Mesendoderm (in vitro differentiated cells): ENCODE results near the gene CHAC2.
A peak's percentile ranks its signal among the peaks of the same experiment; 100 is the strongest.

Source experiments
- DNase-seq: peaks from one replicate; pipeline ENCODE4 v3.0.0; 2013
- H2AK5ac ChIP-seq: 2 replicates; pipeline ENCODE4 v1.6.1; 2013; ENCODE audit warnings: low read length, inconsistent platforms
- H2BK120ac ChIP-seq: 2 replicates; pipeline ENCODE4 v1.6.1; 2013; ENCODE audit warnings: low read depth, mild to moderate bottlenecking, low read length, moderate library complexity, mixed read lengths
- H2BK15ac ChIP-seq: replicated peaks from 2 replicates; pipeline ENCODE4 v1.6.1; 2013; ENCODE audit warnings: low read depth, mild to moderate bottlenecking, moderate library complexity
- H2BK5ac ChIP-seq: 2 replicates; pipeline ENCODE4 v1.6.1; 2013; ENCODE audit warnings: low read length, inconsistent platforms
- H3K18ac ChIP-seq: 2 replicates; pipeline ENCODE4 v1.6.1; 2013; ENCODE audit warnings: mild to moderate bottlenecking, low read length, mixed read lengths
- H3K23ac ChIP-seq: one replicate; pipeline ENCODE4 v1.6.1; 2013; ENCODE audit warnings: low read length
- H3K27ac ChIP-seq: 2 replicates; pipeline ENCODE4 v1.5.1; 2013; ENCODE audit warnings: low read depth, mild to moderate bottlenecking, inconsistent platforms, low read length, moderate library complexity
- H3K27me3 ChIP-seq: 2 replicates; pipeline ENCODE4 v1.6.1; 2013; ENCODE audit warnings: low read length, control low read depth, mild to moderate bottlenecking, inconsistent platforms; ENCODE audit not compliant: insufficient read depth, poor library complexity
- H3K36me3 ChIP-seq: 2 replicates; pipeline ENCODE4 v1.6.1; 2013; ENCODE audit warnings: low read length, inconsistent platforms; ENCODE audit not compliant: control insufficient read depth, insufficient read depth
- H3K4ac ChIP-seq: one replicate; pipeline ENCODE4 v1.6.1; 2013; ENCODE audit warnings: low read depth, mild to moderate bottlenecking, low read length, moderate library complexity
- H3K4me1 ChIP-seq: 2 replicates; pipeline ENCODE4 v1.6.1; 2013; ENCODE audit warnings: low read depth, low read length, inconsistent platforms; ENCODE audit not compliant: control insufficient read depth
- H3K4me2 ChIP-seq: 2 replicates; pipeline ENCODE4 v1.6.1; 2013; ENCODE audit warnings: low read length
- H3K4me3 ChIP-seq: 2 replicates; pipeline ENCODE4 v1.5.1; 2013; ENCODE audit warnings: mild to moderate bottlenecking, low read length
- H3K56ac ChIP-seq: one replicate; pipeline ENCODE4 v1.6.1; 2013; ENCODE audit warnings: low read length
- H3K79me1 ChIP-seq: 2 replicates; pipeline ENCODE4 v1.6.1; 2013; ENCODE audit warnings: low read length, inconsistent platforms
- H3K79me2 ChIP-seq: 2 replicates; pipeline ENCODE4 v1.6.1; 2013; ENCODE audit warnings: mild to moderate bottlenecking, low read length; ENCODE audit not compliant: control insufficient read depth, insufficient read depth
- H3K9ac ChIP-seq: 2 replicates; pipeline ENCODE4 v1.6.1; 2013; ENCODE audit warnings: low read length, inconsistent platforms
- H4K5ac ChIP-seq: one replicate; pipeline ENCODE4 v1.6.1; 2013; ENCODE audit warnings: low read length
- H4K8ac ChIP-seq: one replicate; pipeline ENCODE4 v1.6.1; 2013; ENCODE audit warnings: low read depth, mild to moderate bottlenecking, control low read depth, low read length, moderate library complexity
- WGBS: extraction: QIAGEN DNeasy Blood & Tissue Kit; methylation state at CpG from one replicate; pipeline ENCODE4 v1.1.7; 2013; ENCODE audit warnings: low lambda C conversion rate, missing lambda C conversion rate; ENCODE audit not compliant: insufficient coverage; ENCODE audit errors: extremely low coverage; 5-methylcytosine and 5-hydroxymethylcytosine counted together

CHAC2 gene

GRCh38 chr2:53778536-53779162, 11.0 kb downstream of the CHAC2 start:
- no peak overlapping the region for H4K5ac ChIP-seq
- peaks cover 25% of the 10 kb centered on the region for H3K79me2 ChIP-seq
- H3K27ac ChIP-seq = no peak overlapping the region
- no peaks in the 10 kb centered on the region for H3K4me1 ChIP-seq
- no peaks in the 10 kb centered on the region for H3K36me3 ChIP-seq
- H3K4me3 ChIP-seq = no peak overlapping the region
- H4K8ac ChIP-seq = no peak overlapping the region
- H3K56ac ChIP-seq = no peak overlapping the region
- no CpG with 5 or more reads among the region's 5 CpGs for WGBS
- no peak overlapping the region for H2BK5ac ChIP-seq
- no peak overlapping the region for H2BK120ac ChIP-seq
- H3K4ac ChIP-seq = no peak overlapping the region
- DNase-seq = no peak
- no peak overlapping the region for H3K23ac ChIP-seq
- H3K18ac ChIP-seq = no peak overlapping the region
- H3K27me3 ChIP-seq = no peaks in the 10 kb centered on the region
- no peak overlapping the region for H3K4me2 ChIP-seq
- no peak overlapping the region for H2AK5ac ChIP-seq
- peaks cover 4% of the 10 kb centered on the region for H3K79me1 ChIP-seq
- no peak overlapping the region for H2BK15ac ChIP-seq
- H3K9ac ChIP-seq = no peak overlapping the region

- no peak overlapping the region for H3K27ac ChIP-seq
- H4K5ac ChIP-seq = no peak overlapping the region
- H4K8ac ChIP-seq = no peak overlapping the region
- H3K4me3 ChIP-seq = no peak overlapping the region
- H3K4me1 ChIP-seq = no peaks in the 10 kb centered on the region
- H2AK5ac ChIP-seq = no peak overlapping the region
- no peak overlapping the region for H3K18ac ChIP-seq
- H2BK120ac ChIP-seq = no peak overlapping the region
- peaks cover 8% of the 10 kb centered on the region for H3K79me1 ChIP-seq
- H2BK15ac ChIP-seq = no peak overlapping the region
- no peak overlapping the region for H3K9ac ChIP-seq
- H3K56ac ChIP-seq = no peak overlapping the region
- no peaks in the 10 kb centered on the region for H3K27me3 ChIP-seq
- H3K23ac ChIP-seq = no peak overlapping the region
- no CpG with 5 or more reads among the region's 4 CpGs for WGBS
- H3K36me3 ChIP-seq = no peaks in the 10 kb centered on the region
- no peak overlapping the region for H3K4me2 ChIP-seq
- DNase-seq = no peak
- no peak overlapping the region for H2BK5ac ChIP-seq
- no peak overlapping the region for H3K4ac ChIP-seq
- H3K79me2 ChIP-seq = peaks cover 37% of the 10 kb centered on the region
Observed at GRCh38 chr2:53780056-53780455, 12.5 kb downstream of the CHAC2 start.

DNA sequence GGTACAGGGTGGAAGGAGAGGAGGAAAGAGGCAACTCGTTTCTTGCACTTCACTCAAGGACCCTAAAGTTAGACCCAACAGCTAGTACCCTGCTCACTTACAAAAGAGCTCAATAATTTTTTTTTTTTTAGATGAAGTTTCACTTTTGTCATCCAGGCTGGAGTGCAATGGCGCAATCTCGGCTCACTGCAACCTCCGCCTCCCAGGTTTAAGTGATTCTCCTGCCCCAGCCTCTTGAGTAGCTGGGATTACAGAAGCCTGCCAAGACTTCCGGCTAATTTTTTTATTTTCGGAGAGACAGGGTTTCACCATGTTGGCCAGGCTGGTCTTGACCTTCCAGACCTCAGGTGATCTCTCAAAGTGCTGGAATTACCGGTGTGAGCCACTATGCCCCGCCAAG, 15.1 kb downstream of the CHAC2 start:
- H3K9ac ChIP-seq = no peak overlapping the region
- no peak overlapping the region for H3K27ac ChIP-seq
- no peak overlapping the region for H3K18ac ChIP-seq
- WGBS = no CpG with 5 or more reads among the region's 8 CpGs
- H3K4me3 ChIP-seq = no peak overlapping the region
- no peak overlapping the region for H3K23ac ChIP-seq
- H2BK15ac ChIP-seq = no peak overlapping the region
- H4K8ac ChIP-seq = no peak overlapping the region
- no peak overlapping the region for H3K56ac ChIP-seq
- H3K27me3 ChIP-seq = no peaks in the 10 kb centered on the region
- H2BK5ac ChIP-seq = no peak overlapping the region
- H3K79me2 ChIP-seq = peaks cover 48% of the 10 kb centered on the region
- no peaks in the 10 kb centered on the region for H3K4me1 ChIP-seq
- no peak overlapping the region for H3K4me2 ChIP-seq
- H2AK5ac ChIP-seq = no peak overlapping the region
- no peak overlapping the region for H3K4ac ChIP-seq
- H3K79me1 ChIP-seq = peaks cover 12% of the 10 kb centered on the region
- DNase-seq = no peak
- H3K36me3 ChIP-seq = no peaks in the 10 kb centered on the region
- no peak overlapping the region for H2BK120ac ChIP-seq
- H4K5ac ChIP-seq = no peak overlapping the region

DNA sequence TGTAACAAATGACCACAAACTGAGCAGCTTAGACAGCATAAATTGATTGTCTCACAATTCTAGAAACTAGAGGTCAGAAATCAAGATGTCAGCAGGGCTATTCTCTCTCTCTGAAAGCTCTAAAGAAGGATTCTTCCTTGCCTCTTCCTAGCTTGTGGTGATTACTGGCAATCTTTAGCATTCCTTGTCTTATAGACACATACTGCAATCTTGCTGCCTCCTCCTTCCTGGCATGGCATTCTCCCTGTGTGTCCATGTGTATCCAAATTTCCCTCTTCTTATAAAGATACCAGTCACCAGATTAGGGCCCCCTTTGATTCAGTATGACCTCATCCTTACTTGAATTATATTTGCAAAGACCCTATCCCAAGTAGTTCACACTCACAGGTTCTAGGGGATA, 16.8 kb downstream of the CHAC2 start:
- Histone ChIP-seq H4K5ac (no peak overlapping the region), H2AK5ac (no peak overlapping the region), H3K56ac (peak overlapping the region; percentile 47), H3K79me1 (peaks cover 13% of the 10 kb centered on the region), H3K4me2 (no peak overlapping the region), H3K36me3 (no peaks in the 10 kb centered on the region), H3K23ac (no peak overlapping the region), H4K8ac (no peak overlapping the region), H3K27me3 (no peaks in the 10 kb centered on the region), H3K27ac (no peak overlapping the region), H3K4ac (no peak overlapping the region), H3K18ac (no peak overlapping the region), H2BK120ac (no peak overlapping the region), H3K4me1 (no peaks in the 10 kb centered on the region), H2BK5ac (no peak overlapping the region), H3K79me2 (peaks cover 52% of the 10 kb centered on the region), H3K4me3 (no peak overlapping the region), H2BK15ac (no peak overlapping the region), H3K9ac (peak overlapping the region; percentile 37)
- no peak for DNase-seq

DNA sequence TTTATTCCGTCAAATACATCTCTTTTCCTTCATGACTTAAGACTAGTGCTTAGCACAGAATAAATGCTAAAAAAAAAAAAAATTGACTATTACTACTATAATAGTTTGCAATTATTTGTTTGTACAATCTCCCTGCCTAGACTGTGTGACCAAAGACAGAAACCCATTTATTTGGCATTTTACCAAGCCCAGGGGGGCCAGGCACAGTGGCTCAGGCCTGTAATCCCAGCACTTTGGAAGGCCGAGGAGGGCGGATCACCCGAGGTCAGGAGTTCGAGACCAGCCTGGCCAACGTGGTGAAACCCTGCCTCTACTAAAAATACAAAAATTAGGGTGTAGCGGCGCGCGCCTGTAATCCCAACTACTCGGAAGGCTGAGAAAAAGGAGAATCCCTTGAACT, 17.8 kb downstream of the CHAC2 start:
- H3K4me1 ChIP-seq = no peaks in the 10 kb centered on the region
- H3K79me1 ChIP-seq = peaks cover 12% of the 10 kb centered on the region
- no peaks in the 10 kb centered on the region for H3K36me3 ChIP-seq
- no peak overlapping the region for H3K4me3 ChIP-seq
- H3K18ac ChIP-seq = no peak overlapping the region
- no peak overlapping the region for H2BK15ac ChIP-seq
- no peak for DNase-seq
- no CpG with 5 or more reads among the region's 11 CpGs for WGBS
- H3K9ac ChIP-seq = peak overlapping the region; percentile 54
- H4K5ac ChIP-seq = no peak overlapping the region
- H3K56ac ChIP-seq = peak overlapping the region; percentile 43
- no peak overlapping the region for H2BK5ac ChIP-seq
- no peak overlapping the region for H4K8ac ChIP-seq
- H3K27ac ChIP-seq = no peak overlapping the region
- H3K23ac ChIP-seq = no peak overlapping the region
- H2AK5ac ChIP-seq = no peak overlapping the region
- peaks cover 47% of the 10 kb centered on the region for H3K79me2 ChIP-seq
- H3K27me3 ChIP-seq = no peaks in the 10 kb centered on the region
- no peak overlapping the region for H2BK120ac ChIP-seq
- peak overlapping the region; percentile 19 for H3K4me2 ChIP-seq
- no peak overlapping the region for H3K4ac ChIP-seq

DNA sequence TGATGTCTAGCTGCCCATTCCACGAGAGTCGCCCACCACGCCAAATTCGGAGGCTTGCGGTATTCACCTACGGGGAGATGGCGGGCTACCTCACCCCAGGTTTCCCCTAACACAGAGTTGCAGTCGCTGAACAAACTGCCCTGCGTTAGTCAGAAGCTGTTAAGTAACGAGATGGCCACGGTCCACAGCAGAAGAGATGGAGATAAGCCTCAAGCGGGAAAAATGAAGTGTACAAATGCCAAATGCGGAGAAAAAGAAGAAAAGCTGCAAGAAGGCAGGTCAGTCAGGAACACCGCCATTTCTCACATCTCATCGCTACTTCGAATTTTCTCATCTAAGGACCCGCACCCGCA, 18.7 kb downstream of the CHAC2 start:
- H2AK5ac ChIP-seq = no peak overlapping the region
- H3K27ac ChIP-seq = peak overlapping the region; percentile 79
- H3K4me3 ChIP-seq = peak overlapping the region; percentile 84
- H3K9ac ChIP-seq = peak overlapping the region; percentile 91
- H3K79me1 ChIP-seq = peaks cover 12% of the 10 kb centered on the region
- H4K5ac ChIP-seq = no peak overlapping the region
- peak overlapping the region; percentile 21 for H3K18ac ChIP-seq
- no peaks in the 10 kb centered on the region for H3K27me3 ChIP-seq
- H3K4ac ChIP-seq = peak overlapping the region; percentile 41
- H2BK15ac ChIP-seq = no peak overlapping the region
- no peaks in the 10 kb centered on the region for H3K36me3 ChIP-seq
- no CpG with 5 or more reads among the region's 18 CpGs for WGBS
- H4K8ac ChIP-seq = no peak overlapping the region
- DNase-seq = no peak
- no peak overlapping the region for H3K23ac ChIP-seq
- peak overlapping the region; percentile 79 for H2BK5ac ChIP-seq
- H2BK120ac ChIP-seq = no peak overlapping the region
- peak overlapping the region; percentile 57 for H3K4me2 ChIP-seq
- no peaks in the 10 kb centered on the region for H3K4me1 ChIP-seq
- peaks cover 41% of the 10 kb centered on the region for H3K79me2 ChIP-seq
- peak overlapping the region; percentile 99 for H3K56ac ChIP-seq
